ENCODE data around the gene BICC1. TPM values are rescaled to one million over a fixed set of nuclear protein-coding genes. Genes with fewer than 3 reads are reported as not detected.
A peak's percentile ranks its signal among the peaks of the same experiment; 100 is the strongest.

The BICC1 gene
- total and polyA plus RNA-seq, 2 of the 8 experiments (the other 6 are each of a cell fraction or from before 2014, with no cell fraction given): 0.20 to 0.73 TPM

GRCh38 chr10:58796242-58796641, 283.6 kb downstream of the BICC1 start:
- Histone ChIP-seq H2BK15ac (ENCODE audit: low read length) (no peak overlapping the region), H3K79me1 (ENCODE audit: low read depth, low read length) (no peaks in the 10 kb centered on the region), H3K56ac (replicated peaks; ENCODE audit: insufficient read length, low read depth, low read length) (no peak overlapping the region), H3K27me3 (replicated peaks in 1 of 4; ENCODE audit: control insufficient read depth in 3 of 4, extremely low read depth in 1 of 4, insufficient read depth in 3 of 4, low read length in 3 of 4) (no peaks in the 10 kb centered on the region), H3K4ac (replicated peaks; ENCODE audit: insufficient read length, low read depth, low read length) (no peak overlapping the region), H4K91ac (replicated peaks; ENCODE audit: insufficient read length, low read length) (no peak overlapping the region), H4K5ac (ENCODE audit: insufficient read length, low read depth, low read length) (no peak overlapping the region), H3K4me3 (ENCODE audit: extremely low read depth in 1 of 4, insufficient read depth in 2 of 4, low read depth in 3 of 4, low read length in 4 of 4) (no peak overlapping the region), H3K36me3 (ENCODE audit: control insufficient read depth in 2 of 4, insufficient read depth in 4 of 4, low read length in 3 of 4) (no peaks in the 10 kb centered on the region), H2AK5ac (ENCODE audit: low read depth, low read length) (no peak overlapping the region), H3K9ac (replicated peaks in 1 of 4; ENCODE audit: extremely low read depth in 1 of 4, low read depth in 3 of 4, low read length in 3 of 4) (no peak overlapping the region), H2BK120ac (replicated peaks; ENCODE audit: low read depth, low read length) (no peak overlapping the region), H2BK12ac (ENCODE audit: low read depth, low read length) (no peak overlapping the region), H2AFZ (ENCODE audit: low read length) (no peak overlapping the region), H3K9me3 (ENCODE audit: insufficient read depth in 2 of 2, low read depth in 1 of 2, low read length in 1 of 2) (no peaks in the 10 kb centered on the region), H3K23me2 (ENCODE audit: low read depth, low read length) (no peaks in the 10 kb centered on the region), H3K4me2 (ENCODE audit: insufficient read depth in 1 of 2, low read depth in 2 of 2, low read length in 2 of 2) (no peak overlapping the region), H4K8ac (ENCODE audit: extremely low read depth, insufficient read depth, low read length) (peak overlapping the region; percentile 22; the same call in 1 of the 2 replicates), H3K79me2 (ENCODE audit: control insufficient read depth in 1 of 2, insufficient read depth in 2 of 2, low read length in 2 of 2) (no peaks in the 10 kb centered on the region), H3K27ac (ENCODE audit: low read depth, low read length) (no peak overlapping the region), H3K14ac (ENCODE audit: insufficient read length) (no peak overlapping the region), H3K23ac (ENCODE audit: insufficient read length) (no peak overlapping the region), H2BK20ac (ENCODE audit: low read length) (no peak overlapping the region), H4K20me1 (replicated peaks in 1 of 2; ENCODE audit: control insufficient read depth in 1 of 2, insufficient read depth in 2 of 2, low read length in 2 of 2) (no peaks in the 10 kb centered on the region), H3K18ac (ENCODE audit: extremely low read depth, low read length) (no peak overlapping the region), H3K4me1 (replicated peaks in 1 of 4; ENCODE audit: control insufficient read depth in 3 of 4, insufficient read depth in 4 of 4, low read length in 3 of 4) (no peaks in the 10 kb centered on the region), H2BK5ac (ENCODE audit: low read depth, low read length) (no peak overlapping the region)
- POLR2A ChIA-PET (ENCODE audit: partially characterized antibody): no interaction called here
- DNase-seq (ENCODE audit: low read depth in 1 of 2, low spot score in 2 of 2): no peak
- FAIRE-seq: no peak
- 79% methylated on average over 7 of the region's 7 CpGs; no CpG with 5 or more reads in 1 of the 2 experiments for WGBS, 2 experiments (ENCODE audit: extremely low coverage in 1 of 2, insufficient coverage in 1 of 2, insufficient read length in 1 of 2, insufficient replicate concordance in 2 of 2, low coverage in 1 of 2, low lambda C conversion rate in 2 of 2, missing lambda C conversion rate in 1 of 2)
- CTCF ChIA-PET (ENCODE audit: partially characterized antibody): interaction anchor here (0.6 kb wide), 2 partner anchors 19 to 167 kb away, joined by 3 to 5 read pairs; no protein-coding TSS in a partner anchor
- TF ChIP-seq RAD21 (IDR thresholded peaks at IDR 0.05 in 1 of 2, conservative IDR thresholded peaks at IDR 0.05 in 1 of 2; ENCODE audit: low read depth in 2 of 2, low read length in 2 of 2) (no peak), BACH1 (IDR thresholded peaks at IDR 0.05; ENCODE audit: low read length) (no peak), SRF (IDR thresholded peaks at IDR 0.05; ENCODE audit: low read depth, low read length) (no peak), CTCF (IDR thresholded peaks at IDR 0.05; ENCODE audit: control extremely low read depth in 1 of 3, insufficient read depth in 1 of 3, low read depth in 1 of 3, low read length in 3 of 3) (no peak), FOSL1 (IDR thresholded peaks at IDR 0.05; ENCODE audit: insufficient read depth, low read depth, low read length) (no peak), YY1 (IDR thresholded peaks at IDR 0.05; ENCODE audit: low read depth, low read length) (no peak), SAP30 (IDR thresholded peaks at IDR 0.05; ENCODE audit: insufficient read depth, insufficient replicate concordance, low read length) (no peak), CEBPB (IDR thresholded peaks at IDR 0.05; ENCODE audit: low read depth, low read length) (no peak), SP1 (IDR thresholded peaks at IDR 0.05; ENCODE audit: low read depth, low read length) (no peak), CHD2 (IDR thresholded peaks at IDR 0.05; ENCODE audit: low read length) (no peak), POU5F1 (IDR thresholded peaks at IDR 0.05; ENCODE audit: low read depth, low read length) (no peak), TAF7 (optimal IDR thresholded peaks at IDR 0.05; ENCODE audit: borderline replicate concordance, low read depth, low read length) (no peak)
